H7 (cell line): ENCODE data around the gene RAB11FIP4. TPM values are rescaled to one million over a fixed set of nuclear protein-coding genes. Genes with fewer than 3 reads are reported as not detected.

Experiments
- DNase-seq: peaks from one replicate; pipeline ENCODE4 v3.0.0; 2012
- H3K27me3 ChIP-seq: 2 replicates; pipeline ENCODE4 v1.6.0; 2011; ENCODE audit warnings: mild to moderate bottlenecking, low read length; ENCODE audit not compliant: control insufficient read depth, insufficient read depth
- H3K36me3 ChIP-seq: replicated peaks from 2 replicates; pipeline ENCODE4 v1.5.1; 2011; ENCODE audit warnings: low read length; ENCODE audit not compliant: control insufficient read depth, insufficient read depth
- H3K4me3 ChIP-seq: 2 replicates; pipeline ENCODE4 v1.5.1; 2011; ENCODE audit warnings: low read depth, mild to moderate bottlenecking, control low read depth, low read length, moderate library complexity; ENCODE audit not compliant: insufficient read depth
- total RNA-seq: library from RNA; depleted of rRNA; stranded (reverse); fragments of >200 nt; shearing (Covaris generic); gene quantifications from 2 replicates; pipeline ENCODE4 v1.2.3, GENCODE V29; 2014

Gene RAB11FIP4
- total RNA-seq, 1 experiment from 2014 or later = 21.9 TPM

DNA sequence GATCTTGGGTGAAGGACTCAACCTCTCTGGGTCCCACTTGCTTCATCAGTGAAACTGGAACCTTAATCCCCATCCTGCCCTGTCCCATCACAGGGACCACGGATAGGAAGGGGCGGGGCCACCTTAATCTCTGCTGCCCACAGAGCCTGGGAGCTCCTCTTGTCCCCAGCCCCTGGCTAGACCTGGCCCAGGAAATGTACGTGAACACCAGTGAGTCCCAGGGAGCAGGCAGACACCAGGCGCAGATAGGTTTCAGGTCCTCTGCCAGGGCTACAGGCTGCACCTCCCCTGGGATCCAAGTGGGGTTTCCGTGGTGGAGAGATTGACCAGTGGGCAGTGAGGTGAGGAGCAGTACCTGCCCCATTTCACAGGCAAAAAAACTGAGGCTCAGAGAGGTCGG lies 21.0 kb downstream of the RAB11FIP4 start:
- H3K27me3 ChIP-seq = no peaks in the 10 kb centered on the region
- no peak overlapping the region for H3K4me3 ChIP-seq
- H3K36me3 ChIP-seq = no peaks in the 10 kb centered on the region
- no peak for DNase-seq

DNA sequence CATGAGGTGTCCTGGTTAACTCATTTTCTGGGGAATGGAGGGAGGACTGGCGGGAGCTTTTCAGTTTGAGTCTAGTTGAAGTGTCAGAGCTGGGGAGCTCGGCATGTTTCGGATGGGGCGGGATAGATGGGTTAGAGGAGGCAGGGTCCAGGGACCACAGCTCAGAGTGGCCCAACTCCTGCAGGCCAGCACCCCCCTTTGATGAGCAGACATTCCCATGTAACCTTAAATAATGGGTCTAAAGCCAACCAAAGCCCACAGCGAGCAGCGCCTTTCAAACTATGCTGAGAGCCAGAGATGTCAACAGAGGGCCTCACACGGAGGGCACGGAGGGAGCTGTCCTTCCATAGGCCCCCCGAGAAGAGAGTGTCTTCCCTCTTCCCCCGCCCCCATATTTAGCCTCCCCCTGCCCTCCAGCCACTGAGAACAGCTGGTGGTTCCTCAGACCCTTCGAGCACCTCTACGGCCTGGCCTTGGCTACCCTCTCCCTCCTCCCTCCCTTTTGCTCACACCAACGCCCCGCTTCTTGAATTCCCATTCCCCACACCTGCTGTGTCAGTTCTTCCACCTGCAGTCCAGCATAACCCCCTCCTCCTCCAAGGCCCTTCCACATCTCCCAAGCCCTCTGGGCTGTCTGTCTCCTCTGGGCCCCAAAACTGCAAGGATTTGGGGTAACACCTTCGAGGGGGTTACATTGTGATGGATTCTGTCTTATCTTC lies 21.8 kb downstream of the RAB11FIP4 start:
- no peak overlapping the region for H3K4me3 ChIP-seq
- H3K27me3 ChIP-seq = no peaks in the 10 kb centered on the region
- no peaks in the 10 kb centered on the region for H3K36me3 ChIP-seq
- no peak for DNase-seq

GRCh38 chr17:31413874-31414549 lies 22.5 kb downstream of the RAB11FIP4 start:
- no peak for DNase-seq
- Histone ChIP-seq H3K36me3 (no peaks in the 10 kb centered on the region), H3K27me3 (no peaks in the 10 kb centered on the region), H3K4me3 (no peak overlapping the region)

DNA sequence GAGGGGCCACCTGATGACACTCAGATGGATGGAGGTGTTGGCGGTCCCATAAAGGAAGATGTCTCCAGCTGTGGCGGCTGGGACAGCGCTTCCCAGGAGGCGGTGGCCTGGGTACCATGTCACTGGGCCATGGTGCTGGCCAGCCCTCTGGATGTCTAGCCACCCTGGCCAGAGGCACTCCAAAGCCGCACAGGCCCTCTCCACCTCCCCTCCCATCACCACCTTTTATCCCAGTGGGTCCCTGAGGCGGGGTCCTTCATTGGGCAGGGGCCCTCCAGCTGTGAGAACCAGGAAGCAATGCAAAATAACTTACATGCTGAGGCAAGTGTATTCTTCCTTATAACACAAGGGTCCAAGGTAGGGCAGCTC lies 23.1 kb downstream of the RAB11FIP4 start:
- Histone ChIP-seq H3K27me3 (no peaks in the 10 kb centered on the region), H3K4me3 (no peak overlapping the region), H3K36me3 (no peaks in the 10 kb centered on the region)
- DNase-seq = no peak

GRCh38 chr17:31415004-31415454 lies 23.6 kb downstream of the RAB11FIP4 start:
- H3K36me3 ChIP-seq = no peaks in the 10 kb centered on the region
- no peak overlapping the region for H3K4me3 ChIP-seq
- DNase-seq = peak; percentile 76
- H3K27me3 ChIP-seq = no peaks in the 10 kb centered on the region

GRCh38 chr17:31415640-31416502 lies 24.4 kb downstream of the RAB11FIP4 start:
- no peak for DNase-seq
- Histone ChIP-seq H3K4me3 (no peak overlapping the region), H3K36me3 (no peaks in the 10 kb centered on the region)

DNA sequence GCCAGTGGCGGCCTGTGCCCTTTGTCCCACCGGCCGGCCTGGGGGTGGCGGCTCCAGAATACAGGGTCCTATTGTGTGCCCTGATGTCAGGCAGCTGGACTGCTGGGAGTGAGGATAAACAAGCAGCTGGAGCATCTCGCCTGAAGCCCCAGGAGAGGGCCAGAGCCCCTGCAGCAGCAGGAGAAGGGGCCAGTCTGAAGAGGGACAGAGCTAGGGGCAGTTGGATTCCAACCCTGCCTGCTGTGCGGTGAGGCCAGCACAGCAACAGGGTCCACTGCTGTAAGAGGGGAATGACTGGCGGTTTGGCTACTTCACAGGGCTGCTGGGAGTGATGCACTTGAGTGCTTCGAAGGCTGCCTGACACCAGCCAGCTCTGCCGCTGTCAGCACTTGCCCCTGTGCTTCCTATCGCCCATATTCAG lies 25.0 kb downstream of the RAB11FIP4 start:
- Histone ChIP-seq H3K27me3 (no peaks in the 10 kb centered on the region), H3K4me3 (no peak overlapping the region), H3K36me3 (no peaks in the 10 kb centered on the region)
- no peak for DNase-seq

More at GRCh38 chr17:31415640-31416502, 24.4 kb downstream of the RAB11FIP4 start:
- no peaks in the 10 kb centered on the region for H3K27me3 ChIP-seq

DNA sequence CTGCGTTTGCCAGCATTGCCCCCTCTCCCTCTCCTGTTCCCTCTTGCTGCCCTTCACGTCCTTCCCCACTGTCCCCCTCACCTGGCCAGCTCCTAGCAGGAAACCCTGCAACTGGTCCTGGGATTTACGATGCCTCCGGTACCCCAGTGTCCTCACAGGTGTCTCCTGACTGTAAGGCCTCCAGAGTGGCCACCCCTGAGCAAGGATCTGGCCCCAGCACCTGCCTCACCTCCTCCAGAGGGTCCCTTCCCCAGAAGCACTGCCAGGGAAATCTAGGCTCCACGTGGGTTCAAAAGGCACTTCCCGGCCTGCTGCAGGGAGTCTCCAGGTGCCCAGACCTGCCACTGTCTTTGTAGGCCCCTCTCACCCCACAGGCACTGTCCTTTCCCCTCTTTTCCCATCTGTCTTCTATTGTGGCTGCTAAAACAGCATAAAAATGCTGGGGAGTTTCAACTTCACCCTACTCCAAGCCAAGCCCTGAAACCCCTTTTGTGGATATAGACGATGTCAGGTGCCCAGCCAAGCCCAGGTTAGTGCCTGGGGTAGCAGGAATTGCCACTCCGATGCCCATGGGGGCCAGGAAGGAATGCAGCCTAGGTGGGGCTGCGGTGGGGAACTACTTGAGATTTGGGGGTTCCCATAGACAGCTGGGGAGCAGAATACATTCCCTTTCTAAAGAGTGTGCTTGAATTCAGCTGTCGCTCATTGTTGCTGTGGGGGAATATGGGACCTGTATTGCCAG lies 25.7 kb downstream of the RAB11FIP4 start:
- Histone ChIP-seq H3K36me3 (no peaks in the 10 kb centered on the region), H3K27me3 (no peaks in the 10 kb centered on the region), H3K4me3 (no peak overlapping the region)
- DNase-seq = no peak

GRCh38 chr17:31418773-31419350 lies 27.4 kb downstream of the RAB11FIP4 start:
- Histone ChIP-seq H3K36me3 (no peaks in the 10 kb centered on the region), H3K27me3 (no peaks in the 10 kb centered on the region), H3K4me3 (no peak overlapping the region)
- no peak for DNase-seq

- Histone ChIP-seq H3K36me3 (no peaks in the 10 kb centered on the region), H3K4me3 (no peak overlapping the region), H3K27me3 (no peaks in the 10 kb centered on the region)
- DNase-seq = no peak
Observed at GRCh38 chr17:31422443-31422842, 31.0 kb downstream of the RAB11FIP4 start.

DNA sequence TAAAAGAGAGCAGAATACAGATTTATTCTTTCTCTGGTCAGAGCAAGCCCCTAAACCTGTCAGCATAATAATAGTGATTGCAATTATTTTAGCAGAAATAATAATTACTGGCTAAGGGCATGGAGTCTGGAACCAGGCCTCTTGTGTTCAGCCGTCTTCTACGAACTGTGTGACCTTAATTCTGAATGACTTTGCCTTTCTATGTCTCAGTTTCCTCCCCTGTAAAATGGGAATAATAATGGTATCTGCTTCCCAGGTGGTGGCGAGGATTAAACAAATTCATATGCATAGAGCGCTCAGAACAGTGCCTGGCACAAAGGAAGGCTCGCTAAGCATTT lies 33.4 kb downstream of the RAB11FIP4 start:
- Histone ChIP-seq H3K27me3 (no peaks in the 10 kb centered on the region), H3K4me3 (no peak overlapping the region), H3K36me3 (no peaks in the 10 kb centered on the region)
- DNase-seq = no peak

- H3K4me3 ChIP-seq = no peak overlapping the region
- H3K27me3 ChIP-seq = no peaks in the 10 kb centered on the region
- DNase-seq = no peak
- H3K36me3 ChIP-seq = no peaks in the 10 kb centered on the region
Observed at GRCh38 chr17:31425282-31426040, 34.0 kb downstream of the RAB11FIP4 start.

DNA sequence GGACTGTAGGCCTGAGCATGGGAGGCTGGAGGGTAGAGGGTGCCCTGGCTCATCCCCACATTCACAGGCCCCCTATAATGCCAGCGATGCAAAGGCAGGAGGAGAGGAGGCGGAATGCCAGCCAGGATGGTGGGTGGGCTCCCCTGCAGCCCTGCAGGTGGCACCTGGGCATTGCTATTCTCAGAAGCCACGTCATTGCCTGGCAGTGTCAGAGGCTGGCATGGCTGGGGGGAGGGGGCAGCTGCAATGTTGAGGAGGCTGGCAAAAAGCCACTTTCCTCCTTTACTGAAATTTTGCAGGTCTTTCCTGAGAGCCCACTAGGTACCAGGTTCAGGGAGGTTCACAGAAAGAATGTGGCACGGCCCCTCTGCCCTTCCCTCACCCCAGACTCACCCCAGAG lies 36.2 kb downstream of the RAB11FIP4 start:
- Histone ChIP-seq H3K36me3 (no peaks in the 10 kb centered on the region), H3K27me3 (no peaks in the 10 kb centered on the region), H3K4me3 (no peak overlapping the region)
- no peak for DNase-seq
